HG03039 (cell line): ENCODE results near the gene FBLN1.
"Not testable (repeated sequence)": the region's sequence is repeated elsewhere in the genome, so short reads cannot be mapped to it uniquely, and the experiment has no call there.

Experiments used
- ATAC-seq: cut with Tn5 transposase; IDR thresholded peaks from one replicate; pipeline ENCODE4 v1.9.1; 2021; ENCODE audit warnings: mild to moderate bottlenecking, moderate library complexity; ENCODE audit not compliant: unreplicated experiment

Gene FBLN1, protein sequence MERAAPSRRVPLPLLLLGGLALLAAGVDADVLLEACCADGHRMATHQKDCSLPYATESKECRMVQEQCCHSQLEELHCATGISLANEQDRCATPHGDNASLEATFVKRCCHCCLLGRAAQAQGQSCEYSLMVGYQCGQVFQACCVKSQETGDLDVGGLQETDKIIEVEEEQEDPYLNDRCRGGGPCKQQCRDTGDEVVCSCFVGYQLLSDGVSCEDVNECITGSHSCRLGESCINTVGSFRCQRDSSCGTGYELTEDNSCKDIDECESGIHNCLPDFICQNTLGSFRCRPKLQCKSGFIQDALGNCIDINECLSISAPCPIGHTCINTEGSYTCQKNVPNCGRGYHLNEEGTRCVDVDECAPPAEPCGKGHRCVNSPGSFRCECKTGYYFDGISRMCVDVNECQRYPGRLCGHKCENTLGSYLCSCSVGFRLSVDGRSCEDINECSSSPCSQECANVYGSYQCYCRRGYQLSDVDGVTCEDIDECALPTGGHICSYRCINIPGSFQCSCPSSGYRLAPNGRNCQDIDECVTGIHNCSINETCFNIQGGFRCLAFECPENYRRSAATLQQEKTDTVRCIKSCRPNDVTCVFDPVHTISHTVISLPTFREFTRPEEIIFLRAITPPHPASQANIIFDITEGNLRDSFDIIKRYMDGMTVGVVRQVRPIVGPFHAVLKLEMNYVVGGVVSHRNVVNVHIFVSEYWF

DNA sequence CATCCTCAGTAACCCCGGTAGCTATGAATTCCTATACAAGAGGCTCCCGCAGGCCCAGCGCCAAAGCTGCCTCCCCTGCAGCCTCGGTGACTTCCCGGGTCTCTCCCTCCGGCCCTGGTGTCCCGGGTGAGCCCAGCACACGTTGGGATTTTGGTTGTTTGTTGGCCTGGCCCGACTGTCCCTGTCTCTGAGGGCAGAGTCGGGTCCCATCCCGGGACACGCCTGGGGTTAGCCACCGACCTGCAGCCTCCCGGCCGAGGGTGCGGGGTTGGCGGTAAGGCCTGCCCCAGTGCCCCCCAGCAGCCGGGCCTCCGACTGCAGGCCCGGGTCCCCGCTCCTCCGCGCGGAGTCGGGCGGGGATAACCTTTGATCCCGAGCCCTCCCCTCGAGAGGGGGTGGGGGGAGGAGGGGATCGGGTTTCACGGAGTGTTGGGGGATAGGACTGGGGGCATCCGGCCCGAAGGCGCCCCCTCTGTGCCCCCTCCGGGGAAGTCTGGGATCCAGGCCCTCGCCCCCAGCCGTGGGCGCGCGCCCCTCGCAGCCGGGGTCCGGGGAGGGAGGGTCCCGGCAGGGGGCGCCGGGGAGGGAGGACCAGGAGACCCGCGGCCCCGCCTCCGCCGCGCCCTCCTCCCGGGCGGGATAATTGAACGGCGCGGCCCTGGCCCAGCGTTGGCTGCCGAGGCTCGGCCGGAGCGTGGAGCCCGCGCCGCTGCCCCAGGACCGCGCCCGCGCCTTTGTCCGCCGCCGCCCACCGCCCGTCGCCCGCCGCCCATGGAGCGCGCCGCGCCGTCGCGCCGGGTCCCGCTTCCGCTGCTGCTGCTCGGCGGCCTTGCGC is at the start of gene FBLN1:
FBLN1 (plus strand) TSS at position 669 of the 835 bp plus-strand sequence; CDS start at position 772, 103 bp downstream.
- no peak for ATAC-seq

DNA sequence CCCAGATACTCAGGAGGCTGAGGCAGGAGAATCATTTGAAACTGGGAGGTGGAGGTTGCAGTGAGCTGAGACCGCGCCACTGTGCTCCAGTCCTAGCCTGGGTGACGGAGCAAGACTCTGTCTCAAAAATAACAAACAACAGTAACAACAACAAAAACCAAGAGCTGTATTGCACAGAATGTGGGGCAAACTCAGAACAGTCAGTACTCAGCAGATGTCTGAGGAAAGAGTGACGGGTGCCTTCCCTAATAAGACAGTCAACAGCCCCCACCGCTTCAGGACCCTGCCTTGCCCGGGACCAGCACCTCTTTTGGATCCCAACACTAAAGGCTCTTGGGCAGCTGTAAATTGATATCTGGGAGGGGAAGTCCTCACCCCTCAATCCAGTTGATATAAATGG is 48.9 kb upstream of the FBLN1 start:
- no peak for ATAC-seq

DNA sequence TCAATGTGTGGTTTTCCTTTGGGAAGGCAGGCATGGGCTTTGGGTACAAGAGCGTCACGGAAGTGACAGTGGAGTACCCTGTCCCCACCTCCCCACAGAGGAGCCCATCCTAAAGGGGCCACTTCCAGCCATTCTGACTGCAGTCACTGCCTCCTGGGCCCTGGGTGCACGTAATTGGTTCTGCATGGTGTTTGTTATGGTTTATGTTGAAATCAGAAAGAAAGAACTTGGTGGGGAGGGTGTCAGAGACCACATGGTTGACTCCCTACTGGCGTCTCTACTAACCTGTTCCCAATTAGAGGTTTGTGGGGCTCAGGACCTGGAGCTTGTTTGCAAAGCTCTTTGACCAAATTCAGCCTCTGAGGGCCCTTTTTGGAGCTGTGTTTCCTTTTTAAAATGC is 48.4 kb upstream of the FBLN1 start:
- ATAC-seq, result no peak

DNA sequence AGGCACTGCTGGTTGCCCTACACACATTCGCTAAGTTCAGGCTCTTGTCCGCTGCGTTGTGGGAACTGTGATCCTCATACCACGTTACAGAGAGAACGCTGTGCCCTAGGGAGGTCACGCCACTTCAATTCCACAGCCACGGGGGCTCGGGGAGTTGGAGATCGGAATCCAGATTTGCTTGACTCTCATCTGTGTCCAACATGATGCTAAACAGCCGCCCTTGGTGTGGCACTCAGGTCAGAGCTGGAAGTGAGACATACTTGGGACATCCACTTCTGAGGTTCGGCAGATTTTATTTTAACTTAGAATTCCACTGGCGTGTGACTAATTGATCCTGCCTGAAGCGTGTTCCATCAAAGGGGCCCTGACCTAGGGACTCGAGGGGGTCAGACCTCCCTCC is 47.5 kb upstream of the FBLN1 start:
- no peak for ATAC-seq

DNA sequence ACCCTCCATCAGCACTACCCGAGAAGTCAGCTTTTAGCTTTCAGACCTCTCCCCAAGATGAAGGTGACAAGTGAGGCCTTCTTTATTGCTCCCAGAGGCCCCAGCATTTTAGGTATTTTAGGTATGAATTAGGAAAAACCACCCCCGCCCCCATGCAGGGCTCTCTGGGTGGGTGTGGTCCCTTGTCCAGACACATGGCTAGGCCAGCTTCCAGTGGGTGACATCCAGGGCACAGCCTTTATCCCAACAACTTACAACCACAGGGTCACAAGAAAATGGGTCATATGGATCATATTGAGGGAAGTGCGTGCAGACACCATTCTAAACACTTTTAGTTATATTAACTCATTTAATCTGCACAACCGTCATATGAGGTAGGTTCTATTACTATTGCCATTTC is 47.1 kb upstream of the FBLN1 start:
- ATAC-seq, result no peak

DNA sequence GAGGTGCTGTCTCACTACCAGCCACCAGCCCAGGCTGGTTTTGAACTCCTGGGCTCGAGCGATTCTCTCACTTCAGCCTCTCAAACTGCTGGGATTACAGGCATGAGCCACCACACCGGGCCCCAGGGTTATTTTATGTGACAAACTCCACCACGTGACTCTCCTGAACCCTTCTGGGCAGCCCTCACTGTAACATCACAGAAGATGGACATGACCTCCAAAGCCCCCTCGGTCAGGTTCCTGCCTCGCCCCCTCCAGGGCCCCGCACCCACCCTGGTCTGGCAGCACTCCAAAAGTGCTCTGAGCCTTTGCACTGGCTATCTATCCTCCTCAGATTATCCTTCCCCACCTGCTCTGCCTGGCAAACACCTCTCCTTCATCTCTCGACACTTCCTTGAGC is 45.9 kb upstream of the FBLN1 start:
- ATAC-seq, result no peak

DNA sequence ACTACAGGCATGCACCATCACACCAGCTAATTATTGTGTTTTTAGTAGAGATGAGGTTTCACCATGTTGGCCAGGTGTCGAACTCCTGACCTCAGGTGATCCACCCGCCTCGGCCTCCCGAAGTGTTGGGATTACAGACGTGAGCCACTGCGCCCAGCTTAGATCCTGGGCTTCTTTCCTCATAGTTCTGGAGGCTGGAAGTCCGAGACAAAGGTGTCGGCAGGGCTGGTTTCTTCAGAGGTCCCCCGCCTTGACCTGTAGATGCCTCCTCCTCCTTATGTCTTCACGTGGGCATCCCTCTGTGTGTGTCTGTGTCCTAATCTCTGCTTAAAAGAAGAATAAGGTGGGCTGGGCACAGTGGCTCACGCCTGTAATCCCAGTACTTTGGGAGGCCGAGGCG is 44.2 kb upstream of the FBLN1 start:
- ATAC-seq, result no peak

DNA sequence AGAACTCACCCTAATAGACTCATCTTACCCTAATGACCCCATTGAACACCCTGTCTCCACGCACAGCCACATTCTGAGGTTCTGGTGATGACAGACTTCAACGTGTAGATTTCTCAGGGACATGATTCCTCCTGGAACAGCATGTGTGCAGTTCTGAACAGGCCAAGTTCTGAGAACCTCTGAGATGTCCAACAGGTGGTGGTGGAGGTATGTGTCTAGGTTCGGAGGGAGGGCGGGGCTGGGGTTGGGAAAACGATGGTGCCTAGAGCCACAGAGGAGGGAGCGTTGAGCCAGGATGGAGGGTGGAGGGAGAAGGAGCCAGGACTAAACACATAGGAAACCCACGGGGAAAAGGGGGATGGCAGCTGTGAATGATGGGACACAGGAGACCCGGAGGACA is 43.4 kb upstream of the FBLN1 start:
- ATAC-seq, result no peak

DNA sequence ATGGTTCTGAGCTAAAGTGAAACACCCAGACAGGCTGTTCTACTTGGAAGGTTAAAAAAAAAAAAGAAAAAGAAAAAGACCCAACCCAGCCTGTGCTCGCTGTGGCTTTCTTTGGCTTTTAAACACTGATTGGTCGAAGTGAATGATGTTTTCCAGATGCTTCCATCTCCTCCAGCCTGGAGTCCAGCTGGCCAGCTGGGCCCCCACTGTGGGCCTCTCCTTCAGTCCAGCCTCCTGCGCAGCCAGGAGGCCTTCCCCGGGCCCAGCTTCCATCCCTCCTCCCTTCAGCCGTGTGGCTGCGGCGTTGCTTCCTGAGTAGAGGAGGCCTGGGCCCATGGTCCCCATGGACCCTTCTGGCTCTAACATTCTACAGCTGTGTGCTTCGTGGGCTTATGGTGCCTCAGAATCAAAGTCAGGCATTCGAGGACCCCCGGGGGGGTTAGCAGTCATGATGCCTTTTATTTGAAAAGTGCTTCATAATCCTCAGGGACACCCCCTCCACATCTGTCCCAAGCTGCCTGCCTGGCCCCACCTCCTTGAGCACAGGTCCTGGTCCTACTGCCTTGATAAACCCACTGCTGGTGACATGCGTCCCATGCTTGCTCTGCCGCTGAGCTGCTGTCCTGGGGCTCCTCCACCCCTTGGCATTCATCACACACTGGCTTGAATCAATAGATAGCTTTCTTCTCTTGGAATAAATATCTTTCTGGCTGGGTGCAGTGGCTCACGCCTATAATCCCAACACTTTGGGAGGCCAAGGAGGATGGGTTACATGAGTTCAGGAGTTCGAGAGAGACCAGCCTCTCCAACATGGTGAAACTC is 42.2 kb upstream of the FBLN1 start:
- no peak for ATAC-seq

DNA sequence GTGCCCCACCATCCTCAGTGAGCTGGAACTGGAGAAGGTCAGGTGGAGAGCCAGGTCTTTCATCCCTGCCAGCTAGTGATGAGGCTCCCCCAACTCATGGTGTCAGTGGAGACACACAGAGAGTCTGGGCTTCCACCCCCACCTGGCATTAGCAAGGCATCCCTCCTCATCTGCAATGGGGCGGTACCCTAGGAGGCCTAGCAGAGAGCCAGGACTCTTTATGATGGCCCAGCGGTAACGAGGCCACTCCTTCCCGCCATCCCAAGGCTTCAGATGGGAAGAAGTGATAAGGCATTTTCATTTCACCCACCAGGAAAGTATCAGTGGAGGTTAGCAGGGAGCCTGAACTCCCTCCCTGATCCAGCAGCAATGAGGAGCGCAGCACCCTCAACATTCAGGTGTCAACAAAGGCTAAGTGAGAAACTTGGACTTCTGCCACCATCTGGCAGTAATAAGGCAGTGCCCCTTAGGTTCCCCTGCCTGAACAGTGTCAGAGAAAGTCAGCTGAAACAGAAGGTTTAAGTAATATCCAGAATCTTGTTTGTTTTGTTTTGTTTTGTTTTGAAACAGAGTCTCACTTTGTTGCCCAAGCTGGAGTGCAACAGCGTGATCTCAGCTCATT is 40.5 kb upstream of the FBLN1 start:
- ATAC-seq, result no peak

DNA sequence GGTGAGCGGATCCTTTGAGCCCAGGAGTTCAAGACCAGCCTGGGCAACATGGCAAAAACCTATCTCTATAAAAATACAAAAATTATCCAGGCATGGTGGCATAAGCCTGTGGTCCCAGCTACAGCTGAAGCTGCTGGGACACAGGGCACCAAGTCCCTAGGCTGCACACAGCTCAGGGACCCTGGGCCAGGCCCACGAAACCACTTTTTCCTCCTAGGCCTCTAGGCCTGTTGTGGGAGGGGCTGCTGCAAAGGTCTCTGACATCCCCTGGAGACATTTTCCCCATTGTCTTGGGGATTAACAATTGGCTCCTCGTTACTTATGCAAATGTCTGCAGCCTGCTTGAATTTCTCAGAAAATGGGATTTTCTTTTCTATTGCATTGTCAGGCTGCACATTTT is 39.0 kb upstream of the FBLN1 start:
- not testable (repeated sequence) for ATAC-seq

DNA sequence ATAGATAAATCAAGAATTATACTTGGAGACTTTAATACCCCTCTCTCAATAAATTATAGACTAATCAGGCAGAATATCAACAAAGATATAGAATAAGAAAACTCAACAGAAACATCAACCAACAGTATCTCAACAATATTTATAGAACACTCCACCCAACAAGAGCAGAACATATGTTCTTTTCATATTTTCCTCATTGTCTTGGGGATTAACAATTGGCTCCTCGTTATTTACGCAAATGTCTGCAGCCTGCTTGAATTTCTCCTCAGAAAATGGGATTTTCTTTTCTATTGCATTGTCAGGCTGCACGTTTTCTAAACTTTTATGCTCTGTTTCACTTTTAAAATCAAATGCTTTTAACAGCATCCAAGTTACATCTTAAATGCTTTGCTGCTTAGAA is 37.0 kb upstream of the FBLN1 start:
- ATAC-seq, result no peak

DNA sequence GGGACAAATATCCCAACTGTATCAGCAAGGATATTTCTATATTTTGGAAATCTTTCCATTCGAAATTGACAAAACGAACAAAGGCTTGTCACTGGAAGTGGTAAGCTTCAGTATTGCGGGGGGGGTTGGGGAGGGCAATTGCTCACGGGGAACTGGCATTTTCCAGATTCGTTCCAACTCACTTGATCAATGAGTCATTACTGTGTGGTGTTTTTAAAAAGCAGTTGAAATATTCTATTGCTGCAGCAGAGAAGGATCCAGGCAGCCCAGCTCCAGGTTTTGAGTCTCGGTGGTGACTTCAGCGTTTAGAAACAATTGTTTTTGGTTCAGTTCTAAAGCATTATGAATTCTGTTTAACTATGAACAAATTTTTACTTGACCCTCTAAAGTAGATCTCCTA is 33.8 kb upstream of the FBLN1 start:
- ATAC-seq, result no peak

DNA sequence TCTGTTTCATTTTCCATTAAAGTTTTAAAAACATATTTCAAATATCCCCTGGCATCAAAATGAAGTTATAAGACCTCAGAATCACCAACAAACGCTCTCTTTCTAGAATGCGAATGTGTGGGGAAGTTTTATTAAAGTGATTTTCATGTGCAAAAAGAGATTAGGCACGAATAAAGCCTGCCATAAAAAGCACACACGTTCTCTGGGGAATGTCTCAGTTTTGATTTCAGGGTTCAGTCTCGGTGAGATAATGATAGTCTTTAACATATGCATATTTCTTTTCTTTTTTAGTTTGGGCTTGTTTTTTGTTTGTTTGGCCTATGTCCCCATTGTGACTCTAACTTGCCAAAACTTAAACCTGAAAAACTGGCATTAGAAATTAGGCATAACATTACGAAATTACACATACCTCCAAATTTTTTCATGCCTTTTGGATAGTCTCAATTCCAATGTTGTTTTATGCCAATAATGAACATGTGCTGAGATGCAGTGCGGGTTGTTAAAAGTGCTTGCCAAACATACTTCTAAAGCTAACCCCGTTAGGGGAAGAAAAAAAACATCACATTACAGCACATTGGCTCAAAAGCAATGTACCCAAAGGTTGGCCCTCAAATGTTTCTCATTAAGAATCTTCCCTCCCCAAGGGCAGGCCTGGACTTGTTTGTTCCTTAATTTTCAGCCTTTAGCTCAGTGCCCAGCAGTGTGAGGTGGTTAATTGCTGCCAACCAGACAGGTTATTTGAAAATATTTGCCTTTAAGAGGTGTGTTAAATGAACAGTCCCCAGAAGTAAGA is 33.2 kb upstream of the FBLN1 start:
- no peak for ATAC-seq

DNA sequence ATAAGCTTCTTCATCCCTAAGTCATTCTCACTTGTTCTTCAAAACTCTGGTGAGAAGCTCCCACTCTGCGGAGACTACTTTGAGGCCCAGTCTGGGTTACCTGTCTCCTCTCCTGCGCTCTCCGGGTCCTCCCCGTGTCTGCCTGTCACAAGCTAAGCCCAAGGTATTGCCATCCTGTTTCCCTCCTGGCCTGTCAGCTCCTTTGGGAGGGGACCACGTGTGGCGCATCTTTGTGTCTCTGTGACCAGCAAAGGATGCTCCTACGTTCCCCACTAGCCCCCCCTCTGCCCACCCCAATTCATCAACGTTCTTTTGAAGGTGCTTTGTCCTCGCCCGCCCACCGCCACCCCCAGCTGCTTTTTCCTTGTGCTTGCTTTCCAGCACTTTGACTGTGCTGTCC is 31.8 kb upstream of the FBLN1 start:
- no peak for ATAC-seq

DNA sequence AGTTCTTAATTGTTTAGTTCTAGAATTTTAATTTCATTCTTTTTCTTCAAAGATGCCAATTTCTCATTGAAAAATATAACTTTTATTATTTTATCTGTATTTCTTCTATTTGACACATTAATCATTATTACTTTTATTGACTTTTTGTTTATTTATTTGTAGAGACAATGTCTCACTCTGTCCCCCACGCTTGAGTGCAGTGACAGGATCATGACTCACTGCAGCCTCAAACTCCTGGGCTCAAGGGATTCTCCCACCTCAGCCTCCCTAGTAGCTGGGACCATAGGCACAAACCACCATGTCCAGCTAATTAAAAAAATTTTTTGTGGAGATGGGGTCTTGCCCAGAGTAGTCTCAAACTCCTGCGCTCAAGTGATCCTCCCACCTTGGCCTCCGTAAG is 30.3 kb upstream of the FBLN1 start:
- no peak for ATAC-seq

DNA sequence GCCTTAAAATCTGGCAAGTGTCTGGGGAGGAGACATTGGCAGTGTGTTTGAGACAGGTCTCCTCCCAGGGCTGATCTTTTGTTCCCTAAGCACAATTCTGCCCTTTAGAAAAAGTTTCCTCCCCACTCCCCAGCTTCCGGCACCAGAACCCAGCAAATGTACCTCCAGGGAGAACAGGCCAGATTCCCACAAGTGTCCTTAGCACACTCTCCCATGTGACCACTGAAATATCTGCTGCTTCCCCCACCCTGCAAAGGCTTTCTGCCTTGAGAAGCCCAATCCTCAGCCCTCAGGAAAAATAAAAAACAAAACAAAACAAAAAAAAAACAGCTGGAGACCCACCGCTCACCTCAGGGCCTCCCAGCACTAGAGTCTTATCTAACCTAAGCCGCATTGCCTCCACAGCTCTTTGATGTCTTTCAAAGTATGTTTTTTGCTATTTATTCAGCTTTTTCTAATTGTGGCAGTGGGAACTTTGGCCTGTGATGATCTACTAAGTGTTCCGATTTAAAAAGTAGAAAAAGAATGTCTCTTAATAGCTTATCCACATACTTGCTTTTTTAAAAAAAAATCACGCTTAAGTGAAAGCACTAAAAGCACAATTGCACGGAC is 29.0 kb upstream of the FBLN1 start:
- ATAC-seq, result no peak

DNA sequence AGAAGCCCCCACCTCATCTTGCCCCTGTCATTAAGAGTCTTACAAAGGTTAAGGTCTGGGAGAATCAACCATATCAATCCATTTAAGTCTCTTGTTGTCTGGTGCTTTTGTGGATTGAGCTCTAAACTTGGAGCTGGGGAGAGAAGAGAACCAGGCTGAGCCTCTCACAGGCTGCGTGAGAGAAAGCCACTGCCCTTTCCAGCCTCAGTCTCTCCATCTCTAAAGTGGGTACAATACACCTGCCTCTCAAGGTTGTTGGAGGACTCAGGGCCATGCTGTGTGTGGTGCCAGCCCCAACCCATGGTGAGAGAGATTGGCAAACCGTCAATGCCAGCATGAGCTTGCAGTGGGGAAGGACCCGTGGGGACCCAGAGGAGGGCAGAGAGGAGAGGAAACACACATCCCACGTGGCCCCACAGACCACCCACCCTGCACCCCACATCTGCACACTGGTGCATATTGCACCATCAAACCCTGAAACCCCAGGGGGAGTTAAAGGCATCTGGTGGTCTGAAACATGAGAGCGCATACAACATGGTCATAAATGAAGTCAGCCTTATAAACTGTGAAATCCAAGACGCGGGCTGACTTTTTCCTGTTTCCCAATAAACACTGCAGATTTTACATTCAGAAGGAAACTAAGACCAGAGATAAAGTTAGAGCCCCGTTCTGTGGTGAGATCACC is 27.5 kb upstream of the FBLN1 start:
- no peak for ATAC-seq
